GM18868 (cell line): ENCODE results near the gene KLHL10.
"Not testable (repeated sequence)": the region's sequence is repeated elsewhere in the genome, so short reads cannot be mapped to it uniquely, and the experiment has no call there.

Experiments
- ATAC-seq: cut with Tn5 transposase; IDR thresholded peaks from one replicate; pipeline ENCODE4 v1.9.1; 2021; ENCODE audit warnings: mild to moderate bottlenecking, moderate library complexity; ENCODE audit not compliant: unreplicated experiment

Gene KLHL10

DNA sequence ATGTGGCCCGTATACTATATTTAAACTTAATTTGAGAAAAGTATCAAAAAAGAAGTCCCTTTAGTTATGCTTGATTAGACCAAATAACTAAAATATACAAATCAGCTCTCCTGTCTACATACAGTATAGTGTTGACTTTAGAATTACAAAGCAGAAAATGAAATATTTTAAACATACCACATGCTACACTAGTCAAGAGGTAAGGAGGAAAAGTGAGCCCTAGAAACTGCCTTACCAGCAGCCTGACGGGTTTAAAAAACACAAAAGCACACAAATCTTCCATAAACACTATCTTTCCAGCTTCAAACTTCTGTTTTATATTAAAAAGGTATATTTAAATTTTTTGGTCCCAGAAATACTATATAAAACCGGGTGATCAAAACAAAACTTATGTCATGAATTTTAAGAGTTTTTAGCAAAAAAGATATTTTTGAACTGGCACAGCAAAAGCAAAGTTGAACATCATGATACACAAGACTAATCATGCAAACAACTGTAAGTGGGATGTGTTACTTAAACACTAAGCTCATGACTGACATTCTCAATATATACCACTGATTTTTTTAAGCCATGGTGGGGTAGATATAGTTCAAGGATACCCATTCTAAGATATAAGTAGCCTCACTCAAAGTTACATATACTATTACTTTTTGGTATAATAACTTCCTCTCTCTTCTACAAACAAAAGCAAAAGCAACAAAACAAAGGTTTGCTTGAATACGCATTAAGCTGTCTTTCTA, 11.8 kb downstream of the KLHL10 start:
- ATAC-seq = no peak

DNA sequence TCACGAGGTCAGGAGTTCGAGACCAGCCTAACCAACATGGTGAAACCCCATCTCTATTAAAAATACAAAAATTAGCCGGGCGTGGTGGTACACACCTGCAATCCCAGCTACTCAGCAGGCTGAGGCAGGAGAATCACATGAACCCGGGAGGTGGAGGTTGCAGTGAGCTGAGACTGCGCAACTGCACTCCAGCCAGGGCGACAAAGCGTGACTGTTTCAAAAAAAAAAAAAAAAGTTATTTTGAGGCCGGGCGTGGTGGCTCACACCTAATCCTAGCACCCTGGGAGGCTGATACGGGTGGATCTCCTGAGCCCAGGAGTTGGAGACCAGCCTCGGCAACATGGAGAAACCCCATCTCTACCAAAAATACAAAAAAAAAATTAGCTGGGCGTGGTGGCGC, 13.8 kb downstream of the KLHL10 start:
- not testable (repeated sequence) for ATAC-seq

- ATAC-seq = no peak
Observed at GRCh38 chr17:41860254-41860931, 22.8 kb downstream of the KLHL10 start.

GRCh38 chr17:41863074-41863848, 25.6 kb downstream of the KLHL10 start:
- no peak for ATAC-seq

DNA sequence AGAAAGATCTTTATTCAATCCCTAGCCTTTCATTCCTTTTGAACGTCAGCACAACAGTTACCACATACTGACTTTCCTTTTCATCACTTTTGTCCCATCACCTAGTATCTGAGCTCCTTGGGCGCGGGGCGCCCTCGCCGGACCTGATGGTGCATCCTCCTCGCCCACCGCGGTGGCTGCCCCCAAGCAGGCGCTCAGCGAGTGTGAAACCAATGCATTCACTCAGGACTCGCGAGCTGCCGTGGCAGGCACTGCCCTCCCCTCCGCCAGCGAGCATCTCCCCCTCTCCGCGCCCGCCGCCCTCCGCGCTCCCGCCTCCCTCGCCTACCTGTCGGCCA, 26.8 kb downstream of the KLHL10 start:
- ATAC-seq = peak; percentile 21

DNA sequence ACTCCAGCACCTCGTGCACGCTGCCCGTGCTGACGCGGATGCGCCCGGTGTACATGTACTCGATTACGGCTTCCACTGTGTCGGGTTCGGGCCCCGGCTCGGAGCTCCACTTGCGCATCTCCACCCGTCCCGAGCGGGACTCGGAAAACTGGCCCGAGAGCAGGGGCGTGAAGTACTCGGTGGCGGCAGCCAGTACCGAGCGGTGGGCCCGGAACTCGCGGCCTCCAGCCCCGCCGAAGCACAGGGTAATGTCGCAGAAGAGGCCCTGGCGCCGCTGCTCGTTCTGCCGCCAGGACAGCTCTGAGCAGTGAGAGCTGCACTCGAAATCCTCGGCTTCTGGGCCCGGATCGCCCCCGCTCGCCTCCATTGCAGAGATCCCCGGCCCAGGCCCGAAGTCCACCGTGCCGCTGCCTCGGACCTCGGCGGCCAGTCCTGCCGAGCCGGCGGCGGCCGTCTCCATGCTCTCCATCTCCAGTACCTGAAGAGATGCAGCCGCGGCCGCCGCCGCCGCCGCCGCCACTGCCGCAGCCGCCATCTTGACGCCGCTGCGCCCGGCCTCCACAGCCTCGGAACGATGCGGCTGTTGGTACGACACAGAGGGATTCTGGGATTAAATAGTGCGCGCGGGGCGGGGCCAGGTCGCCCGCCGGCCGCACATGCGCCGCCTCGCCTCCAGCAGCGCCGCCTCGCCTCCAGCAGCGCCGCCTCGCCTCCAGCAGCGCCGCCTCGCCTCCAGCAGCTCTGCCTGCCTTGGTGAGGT, 27.4 kb downstream of the KLHL10 start, which contains the start of gene KLHL11:
TSS of gene KLHL11 (minus strand) at position 588 of the 760 bp plus-strand sequence. CDS start at position 535, 53 bp downstream.
- ATAC-seq = peak; percentile 81

DNA sequence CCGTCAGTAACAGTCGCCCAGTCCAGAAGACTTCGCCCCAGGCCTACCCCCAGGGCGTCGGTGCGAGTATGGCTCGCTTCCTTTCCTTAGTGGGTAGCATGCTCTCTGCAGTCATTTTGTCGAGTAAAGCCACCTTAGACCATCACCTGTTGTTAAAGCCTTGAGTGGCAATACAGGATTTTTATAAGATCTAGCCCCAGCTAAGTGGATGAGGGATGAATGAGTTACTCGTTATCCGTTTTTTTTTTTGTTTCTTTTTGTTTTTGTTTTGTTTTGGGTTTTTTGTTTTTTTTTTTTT, 27.9 kb downstream of the KLHL10 start:
- ATAC-seq = no peak

GRCh38 chr17:41868568-41868967, 30.9 kb downstream of the KLHL10 start:
- no peak for ATAC-seq

DNA sequence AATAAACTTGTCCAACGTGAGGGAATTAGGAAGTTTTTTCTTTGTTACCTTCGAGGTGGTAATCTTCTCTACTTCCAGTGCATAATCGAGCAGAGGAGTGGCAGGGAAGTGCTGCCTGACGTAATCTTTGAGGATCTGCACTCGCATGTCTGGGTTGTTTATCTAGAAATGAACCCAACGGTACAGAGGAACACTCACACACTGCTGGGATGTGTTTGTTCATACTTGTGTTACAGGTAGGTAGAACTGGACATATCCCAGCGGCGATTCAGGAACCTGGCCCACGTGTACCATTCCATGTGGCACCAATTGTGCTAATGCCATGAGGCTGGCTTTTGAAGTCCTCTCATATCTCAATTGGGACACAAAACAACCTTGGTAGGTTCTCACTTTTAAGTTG, 31.8 kb downstream of the KLHL10 start:
- no peak for ATAC-seq

DNA sequence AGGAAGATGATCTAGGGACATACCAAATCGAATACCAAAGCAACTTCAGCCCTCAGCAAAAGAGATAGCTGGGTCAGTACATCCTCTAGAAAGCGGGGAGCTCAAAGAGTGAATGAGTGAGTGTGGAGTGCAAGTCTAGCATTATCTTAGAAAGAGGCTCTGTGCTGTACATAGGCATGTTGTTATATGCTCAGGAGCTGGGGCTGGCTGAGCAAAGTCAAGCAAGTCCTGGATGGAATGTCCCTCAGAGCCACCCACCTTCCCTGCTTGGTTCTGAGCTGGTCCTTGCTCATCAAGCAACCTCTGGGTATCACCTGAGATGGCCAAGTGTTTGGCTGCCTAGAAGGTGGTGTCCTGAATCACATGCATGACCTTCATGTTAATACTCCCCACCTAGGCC, 32.5 kb downstream of the KLHL10 start:
- ATAC-seq = no peak

GRCh38 chr17:41870627-41871026, 33.0 kb downstream of the KLHL10 start:
- ATAC-seq = no peak

GRCh38 chr17:41871789-41872188, 34.2 kb downstream of the KLHL10 start:
- no peak for ATAC-seq

DNA sequence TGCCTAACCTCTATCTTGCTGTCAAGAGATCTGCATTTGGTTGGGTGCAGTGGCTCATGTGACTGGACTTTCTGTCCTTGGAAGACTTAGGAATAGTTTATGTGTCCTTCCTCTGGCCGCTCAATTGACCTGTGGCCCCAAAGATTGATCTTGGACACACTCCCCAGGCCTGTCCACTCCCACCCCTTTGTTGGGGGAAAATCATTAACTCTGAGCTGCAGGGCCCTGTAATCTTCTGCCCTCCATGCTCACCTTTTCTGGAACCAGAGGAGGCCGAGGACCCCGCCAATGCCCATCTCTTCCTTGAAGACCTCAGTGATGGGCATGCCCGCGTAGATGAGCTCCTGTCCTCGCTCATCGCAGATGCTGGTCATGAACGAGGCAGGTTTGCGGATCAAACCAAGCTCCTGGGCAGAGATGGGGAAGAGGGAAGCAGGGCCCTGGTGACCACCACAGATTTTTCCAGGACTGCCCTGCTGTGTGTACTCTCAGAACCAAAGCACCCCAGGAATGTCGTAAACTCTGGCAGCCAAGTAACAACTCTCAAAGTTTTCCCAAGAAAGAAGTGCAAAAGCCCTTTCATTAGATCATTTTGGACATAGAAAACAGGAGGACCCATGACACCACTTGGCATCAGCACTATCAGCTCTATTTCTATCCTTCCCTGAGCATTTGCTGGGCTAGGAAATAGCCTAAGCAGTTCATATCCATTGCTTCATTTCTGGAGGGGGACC, 36.1 kb downstream of the KLHL10 start:
- no peak for ATAC-seq

DNA sequence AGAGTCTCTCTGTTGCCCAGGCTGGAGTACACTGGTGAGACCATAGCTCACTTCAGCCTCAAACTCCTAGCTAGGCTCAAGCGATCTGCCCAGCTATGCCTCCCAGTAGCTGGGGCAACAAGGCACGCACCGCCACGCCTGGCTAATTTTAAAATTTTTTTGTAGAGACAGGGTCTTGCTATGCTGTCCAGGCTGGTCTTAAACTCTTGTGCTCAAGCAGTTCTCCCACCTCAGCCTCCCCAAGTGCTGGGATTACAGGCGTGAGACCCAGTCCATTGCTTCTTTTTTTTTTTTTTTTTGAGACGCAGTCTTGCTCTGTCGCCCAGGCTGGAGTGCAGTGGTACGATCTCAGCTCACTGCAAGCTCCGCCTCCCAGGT, 36.7 kb downstream of the KLHL10 start:
- not testable (repeated sequence) for ATAC-seq

DNA sequence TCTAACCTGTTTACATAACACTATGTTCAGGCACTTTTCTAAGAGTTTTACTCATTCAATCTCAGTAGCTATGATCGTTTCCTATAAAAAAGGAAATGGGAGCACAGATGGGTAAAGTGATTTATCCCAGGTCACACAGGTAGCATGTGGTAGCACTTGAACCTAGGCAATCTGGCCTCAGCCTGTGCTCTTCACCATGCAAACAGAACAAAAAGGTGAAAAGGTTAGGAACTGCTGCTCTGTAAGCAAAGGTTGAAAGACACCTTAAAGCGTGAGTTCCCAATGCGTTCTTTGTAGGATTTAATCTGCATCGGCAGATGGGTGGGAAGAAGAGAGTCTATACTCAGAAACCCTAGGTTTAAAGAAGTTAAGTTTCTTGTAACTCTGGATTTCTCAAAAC, 42.5 kb downstream of the KLHL10 start:
- no peak for ATAC-seq

GRCh38 chr17:41882756-41883155, 45.1 kb downstream of the KLHL10 start:
- no peak for ATAC-seq

GRCh38 chr17:41885733-41886132, 48.1 kb downstream of the KLHL10 start:
- ATAC-seq = no peak

- no peak for ATAC-seq
Observed at GRCh38 chr17:41888332-41888965, 50.8 kb downstream of the KLHL10 start.

DNA sequence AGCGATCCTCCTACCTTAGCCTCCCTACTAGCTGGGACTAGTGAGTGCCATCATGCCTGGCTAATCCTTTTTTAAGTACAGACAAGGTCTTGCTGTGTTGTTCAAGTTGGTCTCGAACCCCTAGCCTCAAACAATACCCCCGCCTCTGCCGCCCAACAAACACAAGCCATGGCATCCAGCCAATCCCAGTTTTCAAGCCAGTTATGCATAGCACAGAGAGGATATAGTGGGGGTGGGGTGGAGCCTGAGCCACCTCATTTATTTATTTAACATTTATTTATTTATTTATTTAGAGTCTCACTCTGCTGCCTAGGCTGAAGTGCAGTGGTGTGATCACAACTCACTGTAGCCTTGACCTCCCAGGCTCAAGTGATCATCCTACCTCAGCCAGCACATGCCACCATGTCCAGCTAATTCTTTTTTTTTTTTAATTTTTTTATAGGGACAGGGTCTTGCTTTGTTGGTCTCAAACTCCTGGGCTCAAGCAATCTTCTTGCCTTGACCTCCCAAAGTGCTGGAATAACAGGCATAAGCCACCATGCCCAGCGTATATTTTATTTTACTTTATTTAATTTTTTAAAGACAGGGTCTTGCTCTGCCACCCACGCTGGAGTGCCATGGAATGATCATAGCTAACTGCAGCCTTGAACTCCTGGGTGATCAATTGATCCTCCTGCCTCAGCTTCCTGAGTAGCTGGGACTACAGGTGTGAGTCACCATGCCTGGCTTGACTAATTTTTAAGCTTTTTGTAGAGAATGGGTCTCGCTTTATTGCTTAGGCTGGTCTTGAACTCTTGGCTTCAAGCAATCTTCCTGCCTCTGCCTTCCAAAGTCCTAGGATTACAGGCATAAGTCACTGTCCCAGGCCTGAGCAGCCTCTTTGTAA, 53.8 kb downstream of the KLHL10 start:
- no peak for ATAC-seq
